Fibroblast of upper back skin (primary cell): ENCODE results near the gene PRKCE.

Experiments
- DNase-seq: peaks from one replicate; pipeline ENCODE4 v3.0.0-alpha.2; 2013

Gene PRKCE

GRCh38 chr2:45786836-45787357 is 135.4 kb downstream of the PRKCE start:
- DNase-seq, result no peak

- DNase-seq, result no peak
These were observed 136.9 kb downstream of the PRKCE start for GRCh38 chr2:45788401-45788800.

- no peak for DNase-seq
These were observed 137.8 kb downstream of the PRKCE start for GRCh38 chr2:45789317-45789716.

- DNase-seq, result no peak
These were observed 138.7 kb downstream of the PRKCE start for GRCh38 chr2:45789961-45790723.

- DNase-seq, result no peak
These were observed 142.0 kb downstream of the PRKCE start for GRCh38 chr2:45793305-45793962.

GRCh38 chr2:45794134-45794617 is 142.7 kb downstream of the PRKCE start:
- peak; percentile 41 for DNase-seq

GRCh38 chr2:45796500-45796899 is 145.0 kb downstream of the PRKCE start:
- DNase-seq, result no peak

- DNase-seq, result peak; percentile 32
These were observed 146.2 kb downstream of the PRKCE start for GRCh38 chr2:45797451-45798230.

GRCh38 chr2:45799679-45800381 is 148.4 kb downstream of the PRKCE start:
- no peak for DNase-seq

GRCh38 chr2:45802499-45803138 is 151.1 kb downstream of the PRKCE start:
- no peak for DNase-seq

- no peak for DNase-seq
These were observed 153.7 kb downstream of the PRKCE start for GRCh38 chr2:45804987-45805755.

- DNase-seq, result no peak
These were observed 155.3 kb downstream of the PRKCE start for GRCh38 chr2:45806563-45807358.

GRCh38 chr2:45808294-45808800 is 156.9 kb downstream of the PRKCE start:
- DNase-seq, result no peak

- no peak for DNase-seq
These were observed 157.7 kb downstream of the PRKCE start for GRCh38 chr2:45809205-45809604.

GRCh38 chr2:45812011-45812500 is 160.6 kb downstream of the PRKCE start:
- DNase-seq, result peak; percentile 86

GRCh38 chr2:45813003-45813941 is 161.8 kb downstream of the PRKCE start:
- peak; percentile 62 for DNase-seq

GRCh38 chr2:45814488-45814887 is 163.0 kb downstream of the PRKCE start:
- DNase-seq, result peak; percentile 57

GRCh38 chr2:45814951-45815621 is 163.6 kb downstream of the PRKCE start:
- no peak for DNase-seq
